HAP-1 (cell line): ENCODE measurements around the gene DNAJB5.

Experiments
- DNase-seq, 2 experiments: peaks; one replicate each; pipeline ENCODE4 v3.0.0-alpha.2; 2016 to 2020; ENCODE audit warnings: low spot score in 2 of 2
- H3K27me3 ChIP-seq: fragments of 250-450 bp; sonication (Bioruptor Pico); 2 replicates; pipeline ENCODE4 v1.5.1; 2020; ENCODE audit warnings: low read depth, mild to moderate bottlenecking, moderate library complexity
- H3K36me3 ChIP-seq: fragments of 250-450 bp; sonication (Bioruptor Pico); replicated peaks from 2 replicates; pipeline ENCODE4 v1.5.1; 2020; ENCODE audit warnings: mild to moderate bottlenecking
- H3K4me1 ChIP-seq: fragments of 250-450 bp; sonication (Bioruptor Pico); 2 replicates; pipeline ENCODE4 v1.5.1; 2020; ENCODE audit warnings: mild to moderate bottlenecking
- H3K4me3 ChIP-seq: fragments of 250-450 bp; sonication (Bioruptor Pico); 2 replicates; pipeline ENCODE4 v1.5.1; 2020; ENCODE audit warnings: mild to moderate bottlenecking, moderate library complexity
- H3K9me3 ChIP-seq: fragments of 250-450 bp; sonication (Bioruptor Pico); 2 replicates; pipeline ENCODE4 v1.5.1; 2020; ENCODE audit warnings: mild to moderate bottlenecking, moderate library complexity
- in situ Hi-C: fragments of 300-500 bp; cut with MboI; formaldehyde crosslinking; loops from 3 replicates; pipeline ENCODE4 v1.14.3; 2020; ENCODE audit warnings: low sequenced_read_pairs, inconsistent platforms, mixed read lengths

DNAJB5 gene

DNA sequence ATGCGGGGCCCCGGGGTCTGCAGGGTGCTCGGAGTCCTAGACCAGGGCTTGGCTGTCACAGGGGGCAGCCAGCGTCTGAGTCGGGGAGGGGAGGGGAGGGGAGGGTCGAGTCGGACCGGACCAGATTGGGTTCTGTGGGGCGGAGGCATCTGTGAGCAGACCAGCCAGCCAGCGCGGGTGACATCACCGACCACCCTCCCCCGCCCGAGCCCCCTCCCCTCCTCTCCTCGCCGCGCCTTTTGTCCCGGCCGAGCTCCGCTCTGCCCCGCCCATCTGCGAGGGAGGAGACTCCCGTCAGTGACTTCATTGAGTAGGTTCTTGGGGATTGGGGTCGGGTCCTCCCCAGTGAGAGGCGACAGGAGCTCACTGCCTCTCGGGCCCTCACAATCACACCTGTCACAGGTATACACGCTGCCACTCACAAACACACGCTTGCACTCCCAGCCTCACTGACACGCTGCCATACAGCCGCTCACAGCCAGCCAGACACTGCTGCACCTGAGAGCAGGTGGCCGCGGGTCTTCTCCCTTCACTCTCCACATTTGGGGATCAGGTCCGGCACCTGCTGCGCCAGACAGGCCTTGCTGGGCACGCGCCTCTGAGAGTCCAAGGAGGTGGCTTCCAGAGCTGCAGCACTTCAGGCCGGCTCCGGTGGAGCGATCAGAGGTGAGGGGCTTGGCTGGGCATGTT is 546 bp downstream of the DNAJB5 start:
- Histone ChIP-seq H3K9me3 (no peaks in the 10 kb centered on the region), H3K4me3 (peak overlapping the region; percentile 63), H3K27me3 (no peaks in the 10 kb centered on the region), H3K36me3 (no peaks in the 10 kb centered on the region), H3K4me1 (peaks cover 8% of the 10 kb centered on the region)
- peak; percentile 44 to 80 for DNase-seq
- in situ Hi-C loops, result no loop called here

DNA sequence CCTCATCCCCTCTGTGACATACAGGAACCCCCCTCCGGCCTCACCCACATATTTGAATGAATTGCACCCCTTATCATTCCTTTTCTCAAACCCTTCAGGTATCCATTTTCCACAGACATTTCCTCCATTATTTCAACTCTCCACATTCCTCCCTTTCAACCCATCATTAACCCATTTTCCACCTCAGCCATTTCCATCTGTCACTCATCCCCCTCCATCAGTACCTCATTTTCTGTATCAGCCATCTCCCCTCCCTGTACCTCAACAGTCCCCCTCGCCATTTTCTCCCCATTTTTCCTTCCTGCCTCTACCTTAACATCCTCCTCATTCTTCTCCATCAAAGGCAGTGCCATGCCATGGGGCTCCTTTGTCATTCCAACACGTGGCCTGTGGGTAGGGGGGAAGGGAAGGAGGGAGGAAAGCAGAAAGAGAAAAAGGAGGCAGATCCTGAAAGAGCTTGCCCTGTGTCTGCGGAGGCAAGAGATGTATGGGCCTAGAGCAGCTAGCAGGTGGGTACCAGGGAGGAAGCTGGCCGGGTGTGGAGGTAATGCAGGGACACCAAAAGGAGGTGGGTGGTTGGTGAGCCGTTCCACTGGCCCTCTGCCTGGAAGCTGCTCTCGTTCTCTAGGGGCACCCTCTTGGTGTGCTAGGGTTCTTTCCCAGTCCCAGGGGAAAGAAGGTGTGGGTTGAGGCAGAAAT is 1.5 kb downstream of the DNAJB5 start:
- H3K9me3 ChIP-seq, result no peaks in the 10 kb centered on the region
- H3K4me3 ChIP-seq, result no peak overlapping the region
- in situ Hi-C loops, result no loop called here
- peaks cover 8% of the 10 kb centered on the region for H3K4me1 ChIP-seq
- no peaks in the 10 kb centered on the region for H3K27me3 ChIP-seq
- H3K36me3 ChIP-seq, result no peaks in the 10 kb centered on the region
- DNase-seq, result no peak

DNA sequence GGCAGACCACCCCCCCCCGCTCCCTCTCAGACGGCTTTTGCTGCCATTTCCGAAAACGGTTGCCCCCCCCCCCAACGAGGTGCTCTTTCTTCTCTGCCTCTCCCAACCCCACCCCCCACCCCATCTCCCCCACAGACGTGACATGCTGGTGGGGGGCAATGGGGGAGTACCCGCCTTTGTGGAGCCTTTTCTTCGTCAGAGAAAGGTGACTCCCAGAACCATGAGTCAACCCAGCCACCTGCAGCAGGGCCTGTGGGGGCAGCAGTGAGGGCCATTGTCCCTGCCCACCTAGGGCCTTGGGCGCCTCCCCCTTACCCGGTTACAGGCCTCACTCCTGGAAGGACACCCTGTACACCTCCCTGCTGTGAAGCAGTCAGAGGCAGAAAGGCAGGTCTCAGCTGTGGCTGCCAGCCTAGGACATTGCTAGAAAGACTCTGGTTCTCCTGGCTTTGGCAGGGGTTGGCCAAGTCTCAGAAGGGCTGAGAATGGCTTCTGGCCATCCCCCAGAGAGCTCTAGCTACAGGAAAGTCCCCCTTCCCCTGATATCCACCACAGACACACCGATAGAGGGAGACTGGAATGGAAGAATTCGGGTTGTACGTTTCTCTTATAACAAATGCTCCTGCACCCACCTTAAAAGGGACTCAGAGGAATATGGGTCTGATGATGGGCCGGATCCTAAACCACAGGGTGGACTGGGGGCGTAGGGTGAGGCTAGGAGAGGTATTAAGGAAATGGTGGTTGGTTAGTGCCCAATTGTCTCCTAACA is 2.2 kb downstream of the DNAJB5 start:
- DNase-seq, result no peak
- no peaks in the 10 kb centered on the region for H3K27me3 ChIP-seq
- no peaks in the 10 kb centered on the region for H3K9me3 ChIP-seq
- in situ Hi-C loops, result no loop called here
- peaks cover 8% of the 10 kb centered on the region for H3K4me1 ChIP-seq
- no peak overlapping the region for H3K4me3 ChIP-seq
- peaks cover 3% of the 10 kb centered on the region for H3K36me3 ChIP-seq

DNA sequence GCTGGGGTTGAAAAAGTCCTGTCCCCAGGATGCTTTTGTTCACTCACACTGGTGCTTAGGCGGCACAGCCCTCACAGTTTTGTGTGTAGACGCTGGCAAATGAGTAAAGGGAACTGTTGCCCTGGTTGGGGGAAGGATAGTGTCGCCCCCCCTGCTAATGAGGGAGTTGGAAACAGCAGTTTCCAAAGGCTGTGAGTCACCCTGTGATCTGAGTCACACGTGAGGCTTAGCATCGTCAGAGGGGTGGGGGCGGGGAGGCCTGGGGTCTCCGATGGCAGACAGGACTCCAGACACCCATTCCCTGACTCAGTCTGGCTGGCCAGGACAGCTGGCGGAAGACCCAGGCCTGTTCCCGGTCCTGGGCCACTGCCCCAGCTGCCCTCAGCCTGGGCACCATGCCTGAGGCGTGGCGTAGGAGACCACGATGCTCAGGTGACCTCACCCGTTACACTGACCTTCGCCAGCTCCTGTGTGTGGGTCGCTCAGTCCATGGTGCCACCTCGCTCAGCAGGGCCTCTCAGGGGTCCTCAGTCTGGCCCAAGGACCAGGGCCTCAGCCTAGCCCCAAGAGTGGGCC is 2.9 kb downstream of the DNAJB5 start:
- H3K9me3 ChIP-seq, result no peaks in the 10 kb centered on the region
- H3K4me1 ChIP-seq, result peaks cover 8% of the 10 kb centered on the region
- peaks cover 5% of the 10 kb centered on the region for H3K36me3 ChIP-seq
- DNase-seq, result no peak
- in situ Hi-C loops, result no loop called here
- H3K27me3 ChIP-seq, result no peaks in the 10 kb centered on the region
- no peak overlapping the region for H3K4me3 ChIP-seq

DNA sequence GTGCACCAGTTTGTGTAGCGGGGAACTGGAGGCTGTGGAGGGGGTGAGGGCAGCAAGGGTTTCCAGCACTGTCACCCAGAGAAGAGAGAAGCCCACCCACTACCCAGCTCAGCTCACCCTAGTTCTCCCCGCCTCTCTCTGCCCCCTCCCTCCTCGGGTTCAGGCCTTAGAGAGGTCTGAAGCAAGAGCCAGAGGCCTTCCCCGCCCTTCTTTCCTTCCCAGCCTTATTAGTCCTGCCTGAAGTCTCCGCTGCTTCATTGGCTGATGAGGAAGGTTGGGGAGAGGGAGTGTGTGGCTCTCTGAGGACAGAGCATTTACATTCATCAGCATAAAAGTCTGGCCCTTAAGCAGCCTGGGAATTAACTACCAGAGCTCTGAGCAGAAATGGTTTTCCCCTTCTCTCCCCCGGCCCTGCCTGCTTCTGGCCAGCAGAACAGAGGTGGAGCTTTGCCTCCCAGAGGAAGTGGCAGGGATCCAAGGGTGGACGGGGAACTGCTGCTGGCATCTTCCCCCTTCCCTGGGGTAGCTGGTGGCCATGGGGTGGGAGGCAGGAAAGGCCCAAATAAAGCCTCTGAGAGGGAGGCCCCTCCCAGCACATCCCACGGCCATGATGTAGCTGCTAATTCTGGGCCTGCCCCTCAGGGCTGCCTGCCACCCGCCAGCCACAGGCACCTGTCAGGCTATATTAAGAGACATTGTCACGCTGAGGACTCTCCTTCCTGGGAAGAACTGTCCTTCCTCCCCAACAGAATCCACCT is 4.1 kb downstream of the DNAJB5 start:
- peaks cover 5% of the 10 kb centered on the region for H3K36me3 ChIP-seq
- H3K4me1 ChIP-seq, result peaks cover 7% of the 10 kb centered on the region
- no peaks in the 10 kb centered on the region for H3K27me3 ChIP-seq
- no peaks in the 10 kb centered on the region for H3K9me3 ChIP-seq
- in situ Hi-C loops, result no loop called here
- H3K4me3 ChIP-seq, result no peak overlapping the region
- DNase-seq, result no peak

DNA sequence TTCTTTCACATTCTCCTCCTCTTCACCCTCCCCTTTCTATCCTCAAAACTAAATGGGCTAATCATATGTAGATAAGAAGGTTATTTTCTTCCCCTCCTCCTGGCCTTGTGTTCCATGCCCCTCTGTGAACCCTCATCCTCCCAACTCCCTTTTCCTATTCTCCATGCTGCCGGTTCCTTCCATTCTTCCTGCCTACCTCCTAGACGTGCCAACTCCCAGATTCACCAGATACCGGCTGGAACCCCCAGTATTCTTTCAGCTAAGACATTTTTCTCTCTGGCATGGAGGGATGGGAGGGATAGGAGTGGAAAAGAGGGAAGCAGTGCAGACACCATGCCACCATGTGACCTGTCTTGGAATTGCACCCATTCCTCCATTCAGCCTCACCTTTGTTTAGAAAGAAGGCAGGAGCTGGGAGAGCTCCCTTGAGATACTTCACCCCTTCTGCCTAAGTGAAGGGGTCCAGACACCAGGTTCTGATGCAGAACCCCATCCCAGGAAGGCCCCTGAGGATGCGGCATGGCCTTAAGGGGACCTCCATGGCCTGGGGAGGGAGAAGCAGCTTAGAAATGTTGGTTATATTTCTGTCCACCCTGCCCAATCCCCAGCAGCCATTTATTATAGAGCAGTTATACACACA is 4.8 kb downstream of the DNAJB5 start:
- no peaks in the 10 kb centered on the region for H3K27me3 ChIP-seq
- in situ Hi-C loops, result no loop called here
- H3K4me3 ChIP-seq, result no peak overlapping the region
- H3K9me3 ChIP-seq, result no peaks in the 10 kb centered on the region
- H3K4me1 ChIP-seq, result peaks cover 3% of the 10 kb centered on the region
- peak; percentile 59 to 68 for DNase-seq
- peaks cover 5% of the 10 kb centered on the region for H3K36me3 ChIP-seq

DNA sequence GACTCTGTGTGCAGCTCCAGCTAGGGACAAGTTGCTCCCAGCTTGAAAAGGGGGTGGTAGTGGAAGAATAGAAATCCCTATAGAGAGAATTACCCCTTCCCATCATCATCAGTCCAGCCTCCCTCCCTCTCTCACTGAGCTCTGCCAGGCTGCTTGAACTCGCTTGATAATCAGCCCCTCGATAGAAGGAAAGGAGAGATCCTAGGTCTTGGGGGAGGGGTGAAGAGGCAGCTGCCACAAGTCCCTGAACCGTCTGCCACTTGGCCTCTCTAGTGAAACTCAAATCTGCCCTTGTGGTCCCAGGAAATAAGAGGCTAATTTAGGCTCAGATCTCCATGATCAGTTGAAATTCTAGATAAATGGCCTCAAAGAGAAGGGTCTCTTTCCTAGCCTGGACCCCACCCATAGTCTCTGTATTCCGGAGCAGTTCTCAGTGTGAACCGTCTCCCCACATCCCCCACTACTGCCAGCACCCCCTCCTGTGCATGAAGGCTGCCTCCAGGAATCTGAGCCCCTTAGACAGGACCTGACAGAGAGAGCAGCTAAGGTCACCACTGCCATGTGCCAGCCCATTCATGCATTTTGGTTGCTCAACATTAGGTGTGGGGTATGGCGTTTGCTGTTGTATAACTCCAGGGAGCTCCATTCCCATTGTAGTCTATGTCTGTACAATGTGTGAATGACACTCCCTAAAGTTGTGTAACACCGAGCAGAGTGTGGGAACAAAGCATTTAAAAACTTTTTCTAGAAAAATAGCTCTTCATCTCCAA is 5.5 kb downstream of the DNAJB5 start:
- peaks cover 5% of the 10 kb centered on the region for H3K36me3 ChIP-seq
- peaks cover 3% of the 10 kb centered on the region for H3K4me1 ChIP-seq
- no peak for DNase-seq
- in situ Hi-C loops, result no loop called here
- H3K4me3 ChIP-seq, result no peak overlapping the region
- H3K27me3 ChIP-seq, result no peaks in the 10 kb centered on the region
- no peaks in the 10 kb centered on the region for H3K9me3 ChIP-seq

DNA sequence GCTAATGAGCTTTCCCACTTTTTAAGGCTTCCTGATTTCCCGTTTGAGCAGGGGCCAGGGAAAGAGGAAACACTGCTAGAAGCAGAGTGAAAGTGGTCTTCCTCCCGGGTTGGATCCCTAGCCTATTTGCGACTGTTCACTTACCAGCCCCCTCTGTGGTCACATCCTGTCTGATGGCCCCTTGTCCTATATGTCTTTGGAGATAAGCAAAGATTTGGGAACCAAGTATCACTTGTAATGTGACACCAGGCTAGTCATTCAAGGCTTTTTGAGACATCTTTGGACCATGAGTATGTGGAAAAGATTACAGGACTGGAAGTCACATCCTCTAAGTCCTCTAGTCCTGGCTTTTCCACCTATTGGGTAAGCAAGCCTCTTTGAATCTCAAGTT is 6.1 kb downstream of the DNAJB5 start:
- Histone ChIP-seq H3K4me3 (no peak overlapping the region), H3K4me1 (peaks cover 3% of the 10 kb centered on the region), H3K36me3 (peaks cover 5% of the 10 kb centered on the region), H3K9me3 (no peaks in the 10 kb centered on the region), H3K27me3 (no peaks in the 10 kb centered on the region)
- no peak for DNase-seq
- in situ Hi-C loops, result no loop called here

DNA sequence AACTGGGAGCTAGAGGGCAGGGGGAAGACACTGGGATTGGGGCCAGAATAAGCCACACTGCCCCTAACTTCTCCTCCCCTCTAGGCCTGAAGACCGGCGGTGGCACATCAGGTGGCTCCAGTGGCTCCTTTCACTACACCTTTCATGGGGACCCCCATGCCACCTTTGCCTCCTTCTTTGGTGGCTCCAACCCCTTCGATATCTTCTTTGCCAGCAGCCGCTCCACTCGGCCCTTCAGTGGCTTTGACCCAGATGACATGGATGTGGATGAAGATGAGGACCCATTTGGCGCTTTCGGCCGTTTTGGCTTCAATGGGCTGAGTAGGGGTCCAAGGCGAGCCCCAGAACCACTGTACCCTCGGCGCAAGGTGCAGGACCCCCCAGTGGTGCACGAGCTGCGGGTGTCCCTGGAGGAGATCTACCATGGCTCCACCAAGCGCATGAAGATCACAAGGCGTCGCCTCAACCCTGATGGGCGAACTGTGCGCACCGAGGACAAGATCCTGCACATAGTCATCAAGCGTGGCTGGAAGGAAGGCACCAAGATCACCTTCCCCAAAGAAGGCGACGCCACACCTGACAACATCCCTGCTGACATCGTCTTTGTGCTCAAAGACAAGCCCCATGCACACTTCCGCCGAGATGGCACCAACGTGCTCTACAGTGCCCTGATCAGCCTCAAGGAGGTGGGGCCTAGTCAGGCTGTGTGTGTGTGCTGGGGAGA is 6.8 kb downstream of the DNAJB5 start:
- Histone ChIP-seq H3K4me3 (no peak overlapping the region), H3K27me3 (no peaks in the 10 kb centered on the region), H3K4me1 (peaks cover 3% of the 10 kb centered on the region), H3K36me3 (peaks cover 5% of the 10 kb centered on the region), H3K9me3 (no peaks in the 10 kb centered on the region)
- in situ Hi-C loops, result no loop called here
- no peak for DNase-seq

DNA sequence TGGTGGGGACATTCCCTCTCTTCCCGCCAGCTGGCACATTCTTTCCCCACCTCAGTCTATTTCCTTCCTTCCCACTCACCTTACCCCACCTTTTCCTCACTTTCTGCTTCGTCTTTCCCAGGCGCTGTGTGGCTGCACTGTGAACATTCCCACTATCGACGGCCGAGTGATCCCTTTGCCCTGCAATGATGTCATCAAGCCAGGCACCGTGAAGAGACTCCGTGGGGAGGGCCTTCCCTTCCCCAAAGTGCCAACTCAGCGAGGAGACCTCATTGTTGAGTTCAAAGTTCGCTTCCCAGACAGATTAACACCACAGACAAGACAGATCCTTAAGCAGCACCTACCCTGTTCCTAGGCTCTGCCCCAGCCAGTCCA is 7.3 kb downstream of the DNAJB5 start:
- in situ Hi-C loops, result no loop called here
- H3K4me3 ChIP-seq, result no peak overlapping the region
- DNase-seq, result no peak

DNA sequence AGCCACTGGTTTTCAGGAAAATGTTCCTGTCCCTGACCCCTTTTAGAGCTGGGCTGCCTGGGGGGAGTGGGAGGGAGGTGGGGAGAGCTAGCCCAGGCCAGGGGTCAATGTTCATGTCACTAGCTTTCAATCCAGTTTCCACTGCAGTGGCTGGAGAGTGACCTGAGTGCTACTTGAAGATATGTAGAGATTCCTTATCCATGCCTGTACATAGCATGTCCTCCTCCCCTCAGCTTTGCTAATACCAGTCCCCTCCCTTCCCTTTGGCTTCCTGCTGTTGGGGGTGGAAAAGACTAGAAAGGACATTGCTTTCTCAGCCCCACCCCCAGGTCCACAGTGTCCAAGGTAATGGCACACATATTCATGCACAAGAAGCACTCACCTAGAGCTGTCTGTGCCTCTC is 7.8 kb downstream of the DNAJB5 start:
- Histone ChIP-seq H3K4me3 (no peak overlapping the region), H3K27me3 (no peaks in the 10 kb centered on the region), H3K9me3 (no peaks in the 10 kb centered on the region), H3K36me3 (peaks cover 5% of the 10 kb centered on the region), H3K4me1 (peaks cover 3% of the 10 kb centered on the region)
- no peak for DNase-seq
- in situ Hi-C loops, result no loop called here

More for the DNA sequence above, 7.3 kb downstream of the DNAJB5 start:
- peaks cover 3% of the 10 kb centered on the region for H3K4me1 ChIP-seq
- peaks cover 5% of the 10 kb centered on the region for H3K36me3 ChIP-seq
- H3K9me3 ChIP-seq, result no peaks in the 10 kb centered on the region
- no peaks in the 10 kb centered on the region for H3K27me3 ChIP-seq

DNA sequence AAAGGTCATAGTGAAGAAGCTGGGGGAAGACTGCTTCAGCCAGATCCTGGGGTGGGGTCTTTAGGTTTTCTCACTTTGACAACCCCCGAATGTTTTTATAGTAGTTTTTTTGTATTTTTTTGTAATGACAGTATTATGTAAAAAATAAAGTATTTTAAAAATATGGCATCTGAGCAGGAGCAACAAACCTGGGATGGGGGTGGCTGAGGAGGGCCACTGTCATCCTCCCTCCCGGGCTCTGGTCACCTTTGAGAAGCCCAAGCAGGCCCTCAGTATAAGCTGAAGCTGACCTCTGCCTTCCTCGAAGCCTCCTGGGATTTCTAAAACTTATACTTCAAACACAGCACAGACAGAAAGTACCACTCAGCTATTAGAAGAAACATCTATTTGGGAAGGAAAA is 8.7 kb downstream of the DNAJB5 start:
- H3K4me3 ChIP-seq, result no peak overlapping the region
- DNase-seq, result no peak
- H3K4me1 ChIP-seq, result peaks cover 3% of the 10 kb centered on the region
- peaks cover 5% of the 10 kb centered on the region for H3K36me3 ChIP-seq
- no peaks in the 10 kb centered on the region for H3K9me3 ChIP-seq
- in situ Hi-C loops, result no loop called here
- no peaks in the 10 kb centered on the region for H3K27me3 ChIP-seq
